Heart left ventricle (tissue), 13 donors: ENCODE results near the gene CCDC8.

Experiments
- POLR2A ChIP-seq, 2 donors: fragments of 450-650 bp; IDR thresholded peaks; one replicate each; pipeline ENCODE4 v1.6.1; 2017; ENCODE audit warnings: antibody characterized with exemption in 2 of 2, mild to moderate bottlenecking in 2 of 2, moderate library complexity in 2 of 2
- TF ChIP-seq, protein P1 (sequence below), 12 donors: fragments of 200-600 bp; sonication (generic) in 4 of 12; IDR thresholded peaks; one replicate each; pipeline versions ENCODE4 v1.5.0 to v1.8.0; 2018 to 2022; ENCODE audit warnings: antibody characterized with exemption in 12 of 12, mild to moderate bottlenecking in 5 of 12
- donor health status: ischemic (EF 13 %, LVEDD 7.1; RV severe dilation, severe dysfunction).
- donor health status: DM: no; HTN: yes; CAD: no.
- donor health status: DM: no; HTN: no; CAD: no.
- donor health status: ischemic (EF 25% LVEDD 6.9; RV normal size, moderate dysfunction).
- donor health status: ischemic (EF 25% LVEDD 5.7; RV mildly dilated, moderate dysfunction).
- donor health status: ischemic (EF 35%, LVEDD 5.7; RV mildly dilated, moderate dysfunction).
- donor health status: nonischemic (EF 11% LVEDD 7.7; RV severe dilation, severe dysfunction).
- donor health status: DM: yes; HTN: yes; CAD: no.
- donor health status: PGD.
- donor health status: ischemic (EF 29% LVEDD 5.4; RV normal size, mild dysfunction).
- donor health status: nonischemic (EF 23%, LVEDD 6.1; RV moderate dilation, normal function).

DNA sequence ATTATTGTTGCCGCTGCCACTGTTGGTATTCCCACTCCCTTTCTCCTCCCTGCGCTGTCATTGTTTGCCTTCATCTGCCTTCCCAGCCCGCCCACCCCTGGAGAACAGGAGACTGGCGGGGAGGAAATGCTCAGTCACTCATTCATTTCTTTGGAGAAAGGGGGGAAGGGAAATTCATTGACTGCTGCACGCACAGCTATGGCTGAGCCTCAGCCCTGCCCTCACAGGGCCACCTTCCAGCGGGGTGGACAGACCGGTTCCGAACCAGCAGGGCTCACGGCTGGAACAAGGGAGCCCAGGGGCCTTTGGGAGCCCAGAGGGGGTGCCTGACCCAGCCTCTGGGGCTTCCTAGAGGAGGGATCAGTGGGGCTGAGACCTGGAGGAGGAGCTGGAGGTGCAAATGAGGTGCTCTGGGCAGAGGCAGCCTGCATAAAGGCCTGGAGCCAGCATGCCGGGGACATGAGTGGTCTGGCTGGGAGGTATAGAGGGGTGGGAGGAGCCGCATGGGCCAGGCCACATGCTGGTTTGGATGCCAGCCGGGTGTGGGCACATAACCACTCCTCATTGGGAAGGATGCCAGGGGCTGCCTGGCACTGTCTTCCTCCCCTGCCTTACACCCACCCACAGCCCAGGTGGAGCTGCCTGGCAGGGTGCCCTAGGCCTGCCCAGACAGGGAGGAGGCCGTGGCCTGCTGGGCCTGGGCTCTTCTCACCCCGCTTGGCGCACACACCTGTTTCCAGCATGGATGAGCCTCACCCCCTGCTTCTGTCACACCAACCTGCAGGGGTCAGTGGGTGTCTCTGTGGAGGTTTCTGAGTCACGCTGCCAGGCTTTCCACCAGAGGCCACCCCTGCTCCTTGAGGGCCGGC is 39.6 kb downstream of the CCDC8 start:
- TF ChIP-seq, protein P1, sequence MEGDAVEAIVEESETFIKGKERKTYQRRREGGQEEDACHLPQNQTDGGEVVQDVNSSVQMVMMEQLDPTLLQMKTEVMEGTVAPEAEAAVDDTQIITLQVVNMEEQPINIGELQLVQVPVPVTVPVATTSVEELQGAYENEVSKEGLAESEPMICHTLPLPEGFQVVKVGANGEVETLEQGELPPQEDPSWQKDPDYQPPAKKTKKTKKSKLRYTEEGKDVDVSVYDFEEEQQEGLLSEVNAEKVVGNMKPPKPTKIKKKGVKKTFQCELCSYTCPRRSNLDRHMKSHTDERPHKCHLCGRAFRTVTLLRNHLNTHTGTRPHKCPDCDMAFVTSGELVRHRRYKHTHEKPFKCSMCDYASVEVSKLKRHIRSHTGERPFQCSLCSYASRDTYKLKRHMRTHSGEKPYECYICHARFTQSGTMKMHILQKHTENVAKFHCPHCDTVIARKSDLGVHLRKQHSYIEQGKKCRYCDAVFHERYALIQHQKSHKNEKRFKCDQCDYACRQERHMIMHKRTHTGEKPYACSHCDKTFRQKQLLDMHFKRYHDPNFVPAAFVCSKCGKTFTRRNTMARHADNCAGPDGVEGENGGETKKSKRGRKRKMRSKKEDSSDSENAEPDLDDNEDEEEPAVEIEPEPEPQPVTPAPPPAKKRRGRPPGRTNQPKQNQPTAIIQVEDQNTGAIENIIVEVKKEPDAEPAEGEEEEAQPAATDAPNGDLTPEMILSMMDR (IDR thresholded peaks at IDR 0.05) = no peak
- TF ChIP-seq POLR2A (IDR thresholded peaks at IDR 0.05) = no peak
